Measurements from ENCODE around the gene ACTMAP.

ACTMAP gene

DNA sequence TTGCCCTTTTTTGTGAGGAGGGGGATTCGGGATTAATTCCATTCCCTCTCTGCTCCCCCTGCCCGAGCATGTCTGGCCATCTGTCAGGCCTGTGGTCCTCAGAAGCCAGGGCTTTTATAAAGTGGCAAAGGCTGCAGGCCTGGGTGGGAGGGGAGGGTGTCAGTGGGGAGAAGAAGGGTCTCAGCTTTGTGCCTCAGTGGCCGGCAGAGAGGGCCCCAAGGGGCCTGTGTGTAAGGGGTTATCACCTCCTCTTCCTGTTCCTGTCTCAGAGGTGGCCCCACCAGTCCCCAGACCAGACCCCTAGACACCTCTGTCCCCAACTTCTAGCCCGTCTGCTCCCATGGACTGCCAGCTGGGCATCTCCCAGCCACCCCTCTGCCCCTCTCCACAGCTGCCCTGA lies 56.4 kb downstream of the ACTMAP start:
- no peak for DNase-seq (ENCODE audit: low read depth in 2 of 2)

DNA sequence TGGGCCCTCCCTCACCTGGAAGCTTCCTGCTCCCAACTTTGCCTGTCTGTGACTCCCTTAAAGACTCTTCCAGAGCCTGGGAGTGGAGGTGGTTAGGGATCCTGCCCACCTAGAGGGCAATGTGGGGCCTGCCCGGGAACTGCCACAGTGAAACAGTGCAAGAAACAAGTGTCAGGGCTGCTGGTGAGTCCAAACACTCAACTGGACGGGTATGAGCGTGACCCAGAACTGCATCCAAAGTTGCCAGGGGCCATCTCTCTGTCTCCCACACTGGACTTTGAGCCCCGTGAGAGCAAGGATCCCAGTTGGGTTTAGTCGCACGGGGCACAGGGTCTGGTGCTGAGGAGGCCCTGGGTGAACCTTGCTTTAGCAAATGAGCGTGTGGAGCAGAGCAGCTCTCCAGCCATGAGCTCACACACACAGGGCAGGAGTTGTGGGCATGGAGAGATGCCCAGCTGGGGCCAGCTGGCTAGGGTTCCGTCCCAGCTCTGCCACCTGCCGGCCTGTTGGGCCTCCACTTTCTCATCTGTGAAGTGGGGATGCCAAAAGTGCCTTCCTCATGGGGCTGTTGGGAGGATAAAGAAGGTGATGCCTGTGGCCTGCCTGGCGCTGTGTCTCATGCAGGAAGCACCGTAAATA lies 57.0 kb downstream of the ACTMAP start:
- DNase-seq (ENCODE audit: low read depth in 2 of 2): no peak

DNA sequence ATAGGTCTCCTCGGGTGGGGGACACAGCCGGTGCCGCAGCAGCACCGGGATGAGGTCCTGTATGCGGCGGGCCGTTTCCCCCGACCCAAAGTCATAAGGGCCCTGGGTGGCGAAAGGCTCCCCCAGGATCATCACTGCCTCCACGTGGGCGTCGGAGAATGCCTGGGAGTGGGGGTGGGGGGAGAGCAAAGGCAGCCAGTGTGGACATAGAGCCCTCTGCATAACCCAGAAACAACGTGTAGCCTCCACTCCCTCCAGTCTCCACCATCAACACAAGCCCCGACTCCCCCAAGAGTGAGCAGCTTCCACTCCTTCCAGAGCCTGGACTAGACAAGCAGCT lies 58.1 kb downstream of the ACTMAP start:
- DNase-seq (ENCODE audit: low read depth in 2 of 2): no peak

DNA sequence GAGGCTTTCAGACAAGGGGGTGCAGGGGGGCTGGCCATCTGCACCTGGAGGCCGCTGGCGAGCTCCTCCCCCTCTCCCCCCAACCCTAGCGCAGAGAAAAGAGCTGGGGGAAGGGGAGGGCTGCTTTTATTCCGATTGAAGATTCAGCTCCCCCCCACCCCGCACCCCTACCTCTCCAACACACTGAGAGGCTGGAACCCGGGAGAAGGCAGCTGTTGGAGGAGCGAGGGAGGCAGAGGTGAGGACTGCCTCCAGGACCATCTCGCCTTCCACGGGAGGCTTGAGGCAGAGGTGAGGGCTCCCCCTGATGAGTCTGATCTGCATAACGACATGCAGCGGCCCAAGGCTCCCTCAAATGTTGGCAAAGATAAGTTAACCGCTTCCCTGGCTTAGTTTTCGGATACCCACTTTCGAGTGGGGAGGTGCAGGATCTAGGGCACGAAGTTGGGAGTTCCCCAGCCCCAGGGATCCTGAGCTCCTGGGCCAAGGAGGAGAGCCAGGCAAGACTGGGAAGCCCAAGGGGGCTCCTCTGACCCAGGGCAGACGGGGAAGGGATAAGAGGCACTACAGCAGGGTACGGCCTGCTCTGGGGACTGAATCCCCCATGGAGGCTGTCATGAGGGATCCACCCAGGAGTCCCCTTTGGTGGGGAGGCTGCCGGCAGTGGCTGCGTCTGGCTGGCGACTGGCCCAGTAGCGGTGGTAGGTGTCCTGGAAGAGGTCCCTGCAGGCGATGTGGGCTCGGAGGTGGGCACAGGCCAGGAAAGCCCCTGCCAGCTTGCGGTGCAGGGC lies 58.7 kb downstream of the ACTMAP start:
- DNase-seq (ENCODE audit: low read depth in 2 of 2): no peak
